Endothelial cell of umbilical vein (primary cell): ENCODE data around the gene HMCN1. TPM values are rescaled to one million over a fixed set of nuclear protein-coding genes. Genes with fewer than 3 reads are reported as not detected.

Experiments
- BruUV-seq: library from RNA; stranded (reverse); fragments of 400-500 nt; replicated peaks from 2 replicates; lab custom pipeline; 2021; lab: Mats Ljungman, UMichigan
- CTCF ChIA-PET: fragments of 300-600, 350-600 bp; sonication (Branson Sonifier 250); formaldehyde crosslinking; loops from one replicate; lab custom pipeline; 2021; ENCODE audit warnings: antibody characterized with exemption, inconsistent platforms; lab: Charles Lee
- POLR2A ChIA-PET: fragments of 300-600, 350-600 bp; sonication (Branson Sonifier 250); formaldehyde crosslinking; loops from one replicate; lab custom pipeline; 2021; ENCODE audit warnings: antibody characterized with exemption, inconsistent platforms; lab: Charles Lee
- DNase-seq: peaks from one replicate; pipeline ENCODE4 v3.0.0-alpha.2; 2011; ENCODE audit warnings: low read depth, low spot score
- FAIRE-seq: peaks from 2 replicates; lab custom pipeline; 2011; peaks lifted over from hg19 to GRCh38; lab: Jason Lieb, UNC
- H2AFZ ChIP-seq: 2 replicates; pipeline ENCODE4 v1.6.0; 2012; ENCODE audit warnings: low read depth, low read length, control low read depth, inconsistent platforms
- H3K27ac ChIP-seq: 2 replicates; pipeline ENCODE4 v1.5.1; 2011; ENCODE audit warnings: low read depth, mild to moderate bottlenecking, control low read depth, low read length, moderate library complexity; ENCODE audit not compliant: insufficient read depth
- H3K27me3 ChIP-seq, 2 experiments: 2 replicates each; pipeline versions ENCODE4 v1.6.0 to v1.6.1; 2011; ENCODE audit warnings: low read length in 2 of 2, mixed read lengths in 1 of 2; ENCODE audit not compliant: control insufficient read depth in 2 of 2, insufficient read depth in 2 of 2
- H3K36me3 ChIP-seq, 2 experiments: 2 replicates in 1 of 2; 3 replicates in 1 of 2; pipeline ENCODE4 v1.5.1; 2011; ENCODE audit warnings: low read length in 2 of 2, mild to moderate bottlenecking in 1 of 2, moderate library complexity in 1 of 2; ENCODE audit not compliant: control insufficient read depth in 2 of 2, insufficient read depth in 2 of 2; ENCODE audit errors: extremely low read depth in 1 of 2
- H3K4me1 ChIP-seq: 3 replicates; pipeline ENCODE4 v1.5.1; 2011; ENCODE audit warnings: mild to moderate bottlenecking, low read length; ENCODE audit not compliant: control insufficient read depth, insufficient read depth; ENCODE audit errors: extremely low read depth
- H3K4me2 ChIP-seq: 2 replicates; pipeline ENCODE4 v1.6.1; 2011; ENCODE audit warnings: low read length, control low read depth, mixed read lengths; ENCODE audit not compliant: insufficient read depth
- H3K4me3 ChIP-seq, 3 experiments: fragments of 200-600 bp in 1 of 3; sonication (generic), shearing (Covaris generic) in 1 of 3; replicated peaks in 1 of 3; 2 replicates each; pipeline ENCODE4 v1.5.1; 2011 to 2016; ENCODE audit warnings: control low read depth in 3 of 3, low read length in 3 of 3, mild to moderate bottlenecking in 2 of 3, inconsistent platforms in 1 of 3, low read depth in 1 of 3, moderate library complexity in 1 of 3; ENCODE audit not compliant: insufficient read depth in 1 of 3
- H3K79me2 ChIP-seq: 2 replicates; pipeline ENCODE4 v1.6.0; 2012; ENCODE audit warnings: low read length, inconsistent platforms; ENCODE audit not compliant: control insufficient read depth, insufficient read depth
- H3K9ac ChIP-seq: replicated peaks from 2 replicates; pipeline ENCODE3; 2011; ENCODE audit warnings: low read length, control low read depth; ENCODE audit not compliant: insufficient read depth; ENCODE audit errors: extremely low read depth
- H3K9me1 ChIP-seq: replicated peaks from 3 replicates; pipeline ENCODE4 v1.6.0; 2011; ENCODE audit warnings: mild to moderate bottlenecking, low read length; ENCODE audit not compliant: control insufficient read depth, insufficient read depth; ENCODE audit errors: extremely low read depth
- H3K9me3 ChIP-seq: replicated peaks from 2 replicates; pipeline ENCODE4 v1.5.1; 2012; ENCODE audit warnings: low read length, inconsistent platforms; ENCODE audit not compliant: control insufficient read depth, insufficient read depth
- H4K20me1 ChIP-seq: replicated peaks from 2 replicates; pipeline ENCODE3; 2011; ENCODE audit warnings: mild to moderate bottlenecking, low read length; ENCODE audit not compliant: control insufficient read depth, insufficient read depth; ENCODE audit errors: extremely low read depth
- EZH2 ChIP-seq: IDR thresholded peaks from 2 replicates; pipeline ENCODE4 v1.6.1; 2012; ENCODE audit warnings: borderline replicate concordance, low read depth, mild to moderate bottlenecking, moderate library complexity, low read length, inconsistent platforms; ENCODE audit not compliant: severe bottlenecking
- FOS ChIP-seq: IDR thresholded peaks from 2 replicates; pipeline ENCODE4 v1.6.1; 2011; ENCODE audit warnings: mild to moderate bottlenecking, low read length, moderate library complexity, borderline replicate concordance; ENCODE audit not compliant: insufficient read depth
- GATA2 ChIP-seq: IDR thresholded peaks from 2 replicates; pipeline ENCODE4 v1.7.0; 2011; ENCODE audit warnings: low read depth, mild to moderate bottlenecking, moderate library complexity, mixed read lengths, low read length; ENCODE audit not compliant: insufficient read length, insufficient read depth
- JUN ChIP-seq: IDR thresholded peaks from 2 replicates; pipeline ENCODE4 v1.6.1; 2011; ENCODE audit warnings: borderline replicate concordance, low read depth; ENCODE audit not compliant: insufficient read length, insufficient read depth
- MAX ChIP-seq: IDR thresholded peaks from 2 replicates; pipeline ENCODE4 v1.6.1; 2011; ENCODE audit not compliant: insufficient read depth, insufficient read length
- MYC ChIP-seq: IDR thresholded peaks from one replicate; pipeline ENCODE4 v1.6.1; 2011; ENCODE audit warnings: mild to moderate bottlenecking, low read depth, low read length
- POLR2A ChIP-seq: IDR thresholded peaks from 2 replicates; pipeline ENCODE4 v1.6.1; 2012; ENCODE audit warnings: low read depth, mild to moderate bottlenecking, control low read depth, low read length
- POLR2AphosphoS5 ChIP-seq: IDR thresholded peaks from 2 replicates; pipeline ENCODE4 v1.6.1; 2012; ENCODE audit warnings: low read depth, mild to moderate bottlenecking, control low read depth, low read length, moderate library complexity; ENCODE audit not compliant: insufficient read depth
- dilution Hi-C: fragments of 300-500 bp; cut with MboI; formaldehyde crosslinking; loops from one replicate; pipeline ENCODE4 v1.15.0; 2019; ENCODE audit warnings: low sequenced_read_pairs; ENCODE audit not compliant: extremely low pct_ligation_motif_present
- intact Hi-C: fragments of 100-400 bp; cut with micrococcal nuclease; formaldehyde crosslinking; loops from one replicate; pipeline ENCODE4 v1.10.0; 2022
- polyA plus RNA-seq, 4 experiments: library from polyadenylated mRNA; depleted of rRNA in 3 of 4; stranded (reverse) in 3 of 4; unstranded in 1 of 4; fragments of >200 nt; gene quantifications; 2 replicates each; pipeline versions ENCODE4 v1.2.1 to v1.2.3, GENCODE V29; 2011 to 2012; ENCODE audit warnings: missing spikeins in 1 of 4
- total RNA-seq: library from RNA; stranded (reverse); gene quantifications from 2 replicates; pipeline ENCODE4 v1.2.3, GENCODE V29; 2021
- TF ChIP-seq, protein P1 (sequence below), 2 donors: IDR thresholded peaks; 1 replicate in 1 of 2; 2 replicates in 1 of 2; pipeline ENCODE4 v1.5.1; 2011; ENCODE audit warnings: low read length in 2 of 2, mild to moderate bottlenecking in 2 of 2, moderate library complexity in 2 of 2, control low read depth in 1 of 2, inconsistent platforms in 1 of 2, low read depth in 1 of 2; ENCODE audit not compliant: insufficient read depth in 1 of 2; ENCODE audit errors: extremely low read depth in 1 of 2

Gene HMCN1
- total and polyA plus RNA-seq, 2 donors (not counting 3 experiments of a cell fraction or from before 2014, with no cell fraction given): 10.3 to 16.0 TPM

- Histone ChIP-seq H3K79me2 (no peaks in the 10 kb centered on the region), H2AFZ (no peak overlapping the region), H3K9ac (no peak overlapping the region), H3K27ac (peak overlapping the region; percentile 48), H3K9me1 (no peaks in the 10 kb centered on the region), H3K27me3 (no peaks in the 10 kb centered on the region), H3K36me3 (no peaks in the 10 kb centered on the region), H3K4me2 (peak overlapping the region; percentile 59), H4K20me1 (no peaks in the 10 kb centered on the region), H3K9me3 (no peaks in the 10 kb centered on the region), H3K4me3 (no peak overlapping the region), H3K4me1 (peaks cover 17% of the 10 kb centered on the region)
- dilution Hi-C loops (no loop called here), intact Hi-C loops (loop anchor here (10.0 kb wide), 2 partner anchors 185 to 485 kb away; no protein-coding TSS in a partner anchor)
- no TSS peak for BruUV-seq
- ChIA-PET POLR2A (no interaction called here), CTCF (interaction anchor here (1.5 to 1.7 kb wide), 2 partner anchors 380 to 393 kb away, joined by 4 to 9 read pairs; no protein-coding TSS in a partner anchor)
- FAIRE-seq: peak; percentile 80
- DNase-seq: peak; percentile 94
- TF ChIP-seq GATA2 (peak; percentile 90), MAX (no peak), POLR2A (peak; percentile 49), EZH2 (no peak), POLR2AphosphoS5 (no peak), MYC (no peak), FOS (no peak), JUN (peak; percentile 39)
- TF ChIP-seq, protein P1, sequence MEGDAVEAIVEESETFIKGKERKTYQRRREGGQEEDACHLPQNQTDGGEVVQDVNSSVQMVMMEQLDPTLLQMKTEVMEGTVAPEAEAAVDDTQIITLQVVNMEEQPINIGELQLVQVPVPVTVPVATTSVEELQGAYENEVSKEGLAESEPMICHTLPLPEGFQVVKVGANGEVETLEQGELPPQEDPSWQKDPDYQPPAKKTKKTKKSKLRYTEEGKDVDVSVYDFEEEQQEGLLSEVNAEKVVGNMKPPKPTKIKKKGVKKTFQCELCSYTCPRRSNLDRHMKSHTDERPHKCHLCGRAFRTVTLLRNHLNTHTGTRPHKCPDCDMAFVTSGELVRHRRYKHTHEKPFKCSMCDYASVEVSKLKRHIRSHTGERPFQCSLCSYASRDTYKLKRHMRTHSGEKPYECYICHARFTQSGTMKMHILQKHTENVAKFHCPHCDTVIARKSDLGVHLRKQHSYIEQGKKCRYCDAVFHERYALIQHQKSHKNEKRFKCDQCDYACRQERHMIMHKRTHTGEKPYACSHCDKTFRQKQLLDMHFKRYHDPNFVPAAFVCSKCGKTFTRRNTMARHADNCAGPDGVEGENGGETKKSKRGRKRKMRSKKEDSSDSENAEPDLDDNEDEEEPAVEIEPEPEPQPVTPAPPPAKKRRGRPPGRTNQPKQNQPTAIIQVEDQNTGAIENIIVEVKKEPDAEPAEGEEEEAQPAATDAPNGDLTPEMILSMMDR (IDR thresholded peaks at IDR 0.05; ENCODE audit: extremely low read depth in 1 of 2, insufficient read depth in 1 of 2, low read depth in 1 of 2, low read length in 2 of 2): no peak
These were observed 85.6 kb downstream of the HMCN1 start for GRCh38 chr1:185819798-185820197.
